Measurements from ENCODE around the gene RBM28. TPM values are rescaled to one million over a fixed set of nuclear protein-coding genes. Genes with fewer than 3 reads are reported as not detected.

The RBM28 gene, protein sequence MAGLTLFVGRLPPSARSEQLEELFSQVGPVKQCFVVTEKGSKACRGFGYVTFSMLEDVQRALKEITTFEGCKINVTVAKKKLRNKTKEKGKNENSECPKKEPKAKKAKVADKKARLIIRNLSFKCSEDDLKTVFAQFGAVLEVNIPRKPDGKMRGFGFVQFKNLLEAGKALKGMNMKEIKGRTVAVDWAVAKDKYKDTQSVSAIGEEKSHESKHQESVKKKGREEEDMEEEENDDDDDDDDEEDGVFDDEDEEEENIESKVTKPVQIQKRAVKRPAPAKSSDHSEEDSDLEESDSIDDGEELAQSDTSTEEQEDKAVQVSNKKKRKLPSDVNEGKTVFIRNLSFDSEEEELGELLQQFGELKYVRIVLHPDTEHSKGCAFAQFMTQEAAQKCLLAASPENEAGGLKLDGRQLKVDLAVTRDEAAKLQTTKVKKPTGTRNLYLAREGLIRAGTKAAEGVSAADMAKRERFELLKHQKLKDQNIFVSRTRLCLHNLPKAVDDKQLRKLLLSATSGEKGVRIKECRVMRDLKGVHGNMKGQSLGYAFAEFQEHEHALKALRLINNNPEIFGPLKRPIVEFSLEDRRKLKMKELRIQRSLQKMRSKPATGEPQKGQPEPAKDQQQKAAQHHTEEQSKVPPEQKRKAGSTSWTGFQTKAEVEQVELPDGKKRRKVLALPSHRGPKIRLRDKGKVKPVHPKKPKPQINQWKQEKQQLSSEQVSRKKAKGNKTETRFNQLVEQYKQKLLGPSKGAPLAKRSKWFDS
- total RNA-seq = 9.4 and 10.5 TPM in 2 replicates

DNA sequence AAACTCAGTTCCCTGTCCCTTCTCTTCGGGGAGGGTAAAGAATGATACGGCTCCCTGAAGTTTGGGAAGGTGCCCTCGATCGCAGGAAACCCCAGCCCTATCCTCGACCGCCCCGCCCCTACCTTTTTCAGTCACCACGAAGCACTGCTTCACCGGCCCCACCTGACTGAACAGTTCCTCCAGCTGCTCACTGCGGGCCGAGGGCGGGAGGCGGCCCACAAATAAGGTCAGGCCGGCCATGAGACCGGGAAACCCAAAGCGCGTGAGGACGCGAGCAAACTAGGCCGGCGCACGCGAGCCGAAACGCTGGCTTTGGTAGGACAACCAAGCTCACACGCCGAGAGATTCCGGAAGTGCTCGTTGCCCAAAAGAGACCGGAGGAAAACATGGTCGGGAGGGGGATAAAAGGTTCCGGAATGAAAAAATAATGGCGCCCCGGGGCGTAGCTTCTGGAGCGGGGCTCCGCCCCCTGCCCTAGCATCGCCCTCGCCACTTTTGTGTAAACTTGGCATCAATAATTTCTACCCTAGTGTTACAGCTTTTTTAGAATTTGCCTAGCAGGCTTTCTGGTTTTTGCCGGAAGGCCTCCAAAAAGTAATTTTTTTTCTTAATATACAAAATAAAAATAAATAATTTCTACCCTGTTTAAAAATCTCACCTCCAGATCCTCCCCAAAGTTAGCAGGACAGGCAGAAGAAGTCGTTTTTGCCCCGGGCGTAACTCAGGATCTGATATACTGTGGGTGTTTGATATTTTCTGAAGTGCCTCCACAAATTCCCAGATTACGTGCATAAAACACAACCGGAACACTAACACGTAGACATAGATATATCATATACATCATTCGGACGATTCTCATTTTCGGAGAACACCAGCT is at the start of gene RBM28:
TSS of gene RBM28 (minus strand) at position 355 of the 877 bp plus-strand sequence. CDS start at position 240, 115 bp downstream.

DNA sequence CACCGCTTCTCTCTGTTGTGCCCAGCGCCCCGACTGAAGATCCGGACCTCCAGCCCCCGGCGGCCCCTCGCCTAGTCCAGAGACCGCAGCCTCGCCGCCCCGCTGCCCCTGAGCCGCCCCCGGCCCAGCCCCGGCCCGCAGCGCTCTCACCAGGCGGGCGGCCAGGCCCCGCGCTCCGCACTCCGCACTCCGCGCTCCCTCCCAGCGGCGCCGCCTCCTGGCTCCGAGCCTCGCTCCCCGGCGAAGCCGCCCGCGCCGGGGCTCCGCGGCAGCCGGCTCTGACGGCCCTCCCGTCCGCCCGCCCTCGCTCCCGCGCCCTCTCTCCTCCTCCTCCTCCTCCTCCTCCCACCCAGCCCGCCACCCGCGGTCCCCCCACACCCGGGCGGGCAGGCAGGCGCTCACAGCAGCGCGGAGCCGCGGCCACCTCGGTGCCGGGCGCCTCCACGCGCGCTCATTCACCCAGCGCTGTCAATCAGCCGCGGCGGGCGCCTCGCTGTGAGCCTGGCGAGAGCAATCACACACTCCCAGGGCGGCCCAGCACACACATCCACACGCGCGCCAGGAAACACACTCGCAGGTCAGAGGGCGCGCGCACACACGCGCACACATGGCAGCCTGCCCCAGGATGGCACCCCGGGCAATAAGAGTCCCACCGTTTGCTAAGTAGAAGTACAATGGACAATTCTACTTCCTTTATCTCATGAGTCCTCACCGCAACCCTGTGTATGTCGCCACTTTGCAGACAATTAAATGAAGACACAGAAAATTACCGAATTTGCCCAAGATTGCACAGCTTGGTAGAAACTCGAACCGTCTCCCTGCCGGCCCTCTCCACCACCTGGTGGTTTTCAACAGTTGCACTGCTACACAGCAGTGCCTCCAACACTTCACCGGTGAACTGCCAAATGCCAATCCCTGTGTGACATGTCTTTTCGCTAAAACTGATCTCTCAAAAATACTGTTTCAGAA is 18.0 kb upstream of the RBM28 start, which contains the start of gene PRRT4:
TSS of gene PRRT4 (minus strand) at position 280 of the 969 bp plus-strand sequence.

Other genes starting within 250 kb of the RBM28 start
- 1.7 TPM in 1 of 2 replicates, not detected in the other for gene LEP, start 102.6 kb downstream of the RBM28 start, total RNA-seq
- gene PRRT4, start 17.8 kb upstream of the RBM28 start, total RNA-seq = 1.5 and 3.5 TPM in 2 replicates
- 57.6 and 68.4 TPM in 2 replicates for gene IMPDH1, start 66.1 kb upstream of the RBM28 start, total RNA-seq
- gene HILPDA, start 112.0 kb upstream of the RBM28 start, total RNA-seq = 13.3 and 29.0 TPM in 2 replicates
- gene METTL2B, start 132.8 kb upstream of the RBM28 start, total RNA-seq = 16.2 and 23.6 TPM in 2 replicates